K562 (cell line): ENCODE results near the gene SHISA4. TPM values are rescaled to one million over a fixed set of nuclear protein-coding genes. Genes with fewer than 3 reads are reported as not detected.
A peak's percentile ranks its signal among the peaks of the same experiment; 100 is the strongest.

Experiments
- CREB5 ChIP-seq: fragments of 250-450 bp; sonication (Bioruptor Pico); IDR thresholded peaks from 2 replicates; pipeline ENCODE4 v1.5.0; 2020; ENCODE audit warnings: mild to moderate bottlenecking
- CTCFL ChIP-seq: IDR thresholded peaks from 2 replicates; pipeline ENCODE4 v1.6.1; 2011; ENCODE audit warnings: borderline replicate concordance, low read depth, mild to moderate bottlenecking, moderate library complexity, low read length; ENCODE audit not compliant: insufficient read depth, poor library complexity, severe bottlenecking
- EZH2 ChIP-seq: IDR thresholded peaks from 2 replicates; pipeline ENCODE4 v1.6.1; 2012; ENCODE audit warnings: low read depth, mild to moderate bottlenecking, inconsistent platforms, low read length, borderline replicate concordance
- IRF9 ChIP-seq: fragments of 450-650 bp; IDR thresholded peaks from 2 replicates; pipeline ENCODE4 v1.6.1; 2016; ENCODE audit warnings: missing biosample characterization, missing genetic modification characterization
- RBM39 ChIP-seq: fragments of 200-400 bp; formaldehyde crosslinking; optimal IDR thresholded peaks from 2 replicates; pipeline ENCODE3; 2018; ENCODE audit warnings: low read depth, low read length
- TAF7 ChIP-seq: fragments of 450-650 bp; IDR thresholded peaks from 2 replicates; pipeline ENCODE4 v1.6.1; 2016; ENCODE audit warnings: missing genetic modification characterization, missing compliant biosample characterization
- UBTF ChIP-seq, 2 experiments: IDR thresholded peaks; 2 replicates each; pipeline ENCODE4 v1.6.1; 2012; ENCODE audit warnings: improper control_type of control experiment in 2 of 2, low read depth in 2 of 2, low read length in 2 of 2, borderline replicate concordance in 1 of 2
- ZC3H4 ChIP-seq: sonication (generic); formaldehyde crosslinking; IDR thresholded peaks from 2 replicates; pipeline ENCODE4 v1.9.0; 2021; ENCODE audit warnings: missing genetic modification reagents, borderline replicate concordance
- ZHX1 ChIP-seq: fragments of 150-350 bp; conservative IDR thresholded peaks from 2 replicates; pipeline ENCODE4 v1.6.1; 2014; ENCODE audit warnings: low read length
- ZNF280B ChIP-seq: fragments of 250-450 bp; sonication (Bioruptor Pico); IDR thresholded peaks from 2 replicates; pipeline ENCODE4 v1.5.1; 2021; ENCODE audit warnings: mild to moderate bottlenecking
- ZNF507 ChIP-seq: conservative IDR thresholded peaks from 2 replicates; pipeline ENCODE4 v1.6.1; 2017; ENCODE audit warnings: missing genetic modification characterization, missing compliant biosample characterization
- ZNF696 ChIP-seq: fragments of 250-450 bp; sonication (Bioruptor Pico); conservative IDR thresholded peaks from 2 replicates; pipeline ENCODE4 v1.4.0; 2020; ENCODE audit warnings: mild to moderate bottlenecking, moderate library complexity
- ZNF717 ChIP-seq: fragments of 250-450 bp; sonication (Bioruptor Pico); IDR thresholded peaks from 2 replicates; pipeline ENCODE4 v1.5.0; 2021
- polyA plus RNA-seq, 8 experiments: library from polyadenylated mRNA; depleted of rRNA in 4 of 8; stranded (reverse) in 5 of 8; unstranded in 3 of 8; fragments of >200 nt; fragmentation: Nextera tagmentation in 2 of 8; fragmentation: Illumina TruSeq in 1 of 8; extraction: Ambion mirVana in 2 of 8; extraction: Trizol in 1 of 8; gene quantifications; 2 replicates each; pipeline versions ENCODE4 v1.2.1 to v1.2.3, GENCODE V29; 2011 to 2014; ENCODE audit warnings: inconsistent platforms in 1 of 8, missing spikeins in 1 of 8
- total RNA-seq, 7 experiments: library from RNA; depleted of rRNA in 6 of 7; stranded (reverse); fragments of >200 nt in 6 of 7; fragmentation: Illumina TruSeq in 2 of 7; extraction: Trizol in 2 of 7; gene quantifications; 2 replicates each; pipeline versions ENCODE4 v1.2.1 to v1.2.3, GENCODE V29; 2011 to 2021; ENCODE audit warnings: low replicate concordance in 1 of 7

SHISA4 gene
- total and polyA plus RNA-seq, 9 of the 15 experiments (the other 6 are each of a cell fraction or from before 2014, with no cell fraction given), result 0.15 to 0.95 (median 0.68) TPM; not detected in 2

GRCh38 chr1:201895913-201896807 lies 7.5 kb downstream of the SHISA4 start (continued):
- TF ChIP-seq ZNF696 (CRISPR knock-in tag) (no peak), RBM39 (peak; percentile 51), ZNF280B (no peak), TAF7 (tag) (no peak), UBTF (IDR thresholded peaks at IDR 0.05; ENCODE audit: borderline replicate concordance in 1 of 2, low read depth in 2 of 2, low read length in 2 of 2) (peak in 1 of 2 experiments; percentile 67; a peak in 1 of 4 replicates), ZC3H4 (CRISPR knock-in tag) (no peak), IRF9 (tag) (peak; percentile 46; the same call in 1 of the 2 replicates), CTCFL (peak; percentile 73), ZNF507 (tag) (no peak), CREB5 (no peak), EZH2 (no peak), ZHX1 (no peak), ZNF717 (no peak)
